AG08395 (cell line): ENCODE measurements around the gene RFX1.
"Not testable (repeated sequence)": the region's sequence is repeated elsewhere in the genome, so short reads cannot be mapped to it uniquely, and the experiment has no call there.

Experiments used
- DNase-seq: peaks from one replicate; pipeline ENCODE4 v3.0.0; 2012; ENCODE audit warnings: mixed read lengths, low spot score

The RFX1 gene

DNA sequence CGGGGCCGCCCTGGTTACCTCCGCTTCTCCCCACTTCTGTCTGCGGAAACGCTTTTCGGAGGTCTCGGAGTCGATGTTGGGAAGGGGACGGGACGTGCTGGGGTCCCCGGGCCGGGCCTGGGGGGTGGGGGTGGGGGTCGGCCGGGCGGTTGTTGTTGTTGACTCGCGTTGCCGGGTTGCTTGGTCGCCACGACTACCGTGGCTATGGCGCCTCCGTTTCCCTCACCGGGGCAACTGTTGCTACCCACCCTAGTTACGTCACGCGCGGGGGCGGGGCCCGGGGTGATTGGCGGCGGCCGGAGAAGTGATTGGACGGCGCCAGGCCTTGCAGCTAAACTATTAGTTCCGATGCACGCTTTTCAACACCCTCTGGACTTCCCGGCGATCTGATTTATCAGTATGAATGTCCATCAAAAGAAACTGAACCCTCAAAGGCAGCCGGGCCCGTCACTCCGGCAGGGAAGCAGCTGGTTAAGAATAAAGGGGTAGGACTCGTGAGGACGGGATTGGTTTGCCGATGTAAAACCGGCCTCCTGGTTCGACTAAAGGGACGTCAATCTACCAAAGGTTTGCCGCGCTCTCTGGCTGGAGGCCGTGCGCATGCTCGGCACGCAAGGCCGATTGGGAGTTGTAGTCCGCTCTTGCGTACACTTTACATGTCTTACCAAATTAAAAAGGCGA, at the start of gene RFX1:
Gene RFX1, minus strand, starts transcription at position 236 of the 681 bp plus-strand sequence. CDS start 12,477 bp downstream, outside the sequence.
- peak; percentile 95 for DNase-seq

GRCh38 chr19:14055396-14055795, 49.3 kb upstream of the RFX1 start:
- DNase-seq, result no peak

DNA sequence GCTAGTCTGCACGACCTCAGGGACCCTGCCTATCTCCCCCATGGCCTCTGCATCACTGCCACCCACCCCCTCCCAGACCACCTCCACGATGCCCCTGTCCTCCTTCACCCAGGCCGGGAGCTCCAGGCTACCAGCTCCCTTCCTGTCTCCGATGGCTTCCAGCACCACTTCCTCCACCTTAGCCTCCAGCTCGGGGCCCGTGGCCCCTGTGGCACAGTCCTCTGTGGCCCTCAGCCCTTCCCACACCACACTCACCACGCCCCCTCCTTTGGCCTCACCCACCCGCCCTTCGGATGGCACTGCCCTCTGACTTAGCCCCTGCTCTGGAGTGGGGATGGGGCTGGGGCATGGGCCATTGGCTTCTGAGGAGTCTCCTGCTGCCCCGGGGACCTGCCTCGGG, 48.6 kb upstream of the RFX1 start:
- no peak for DNase-seq

DNA sequence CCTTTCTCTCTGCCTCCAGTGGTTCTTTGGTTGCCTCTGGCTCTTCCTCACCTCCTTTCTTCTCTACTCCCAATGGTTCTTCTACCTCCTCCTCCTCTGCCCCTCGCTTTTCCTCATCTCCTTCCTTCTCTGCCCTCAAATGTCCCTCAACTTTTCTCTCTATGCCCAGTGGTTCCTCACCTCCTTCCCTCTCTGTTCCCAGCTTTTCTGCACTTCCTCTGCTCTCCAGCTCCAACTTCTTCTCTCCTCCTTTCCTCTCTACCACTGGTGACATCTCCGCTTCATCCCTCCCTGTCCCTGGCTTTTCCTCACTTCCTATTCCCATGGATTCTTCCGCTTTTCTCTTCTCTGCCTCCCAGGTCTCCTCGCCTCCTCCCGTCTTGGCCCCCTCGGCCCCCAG, 48.0 kb upstream of the RFX1 start:
- no peak for DNase-seq

GRCh38 chr19:14053500-14053899, 47.4 kb upstream of the RFX1 start:
- DNase-seq, result no peak

DNA sequence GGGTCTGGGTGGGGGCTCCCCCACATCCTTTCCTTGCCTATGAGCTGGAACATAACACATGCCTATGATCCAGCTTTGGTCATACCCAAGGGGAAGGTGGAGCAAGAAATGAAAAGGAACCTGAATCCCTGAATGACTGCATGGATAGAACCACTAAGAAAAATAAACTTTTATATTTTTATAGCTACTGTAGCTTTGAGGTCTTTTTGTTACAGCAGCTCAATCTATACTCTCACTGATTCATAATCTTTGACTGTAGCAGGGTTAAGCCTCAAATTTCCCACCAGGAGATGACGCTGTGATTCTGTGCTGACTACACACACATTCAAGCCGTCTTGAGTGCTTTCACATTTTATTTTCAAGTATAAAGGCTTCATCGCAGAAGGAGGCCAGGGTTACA, 46.9 kb upstream of the RFX1 start:
- no peak for DNase-seq

GRCh38 chr19:14052470-14052869, 46.4 kb upstream of the RFX1 start:
- no peak for DNase-seq

- DNase-seq, result no peak
Observed at GRCh38 chr19:14051980-14052379, 45.9 kb upstream of the RFX1 start.

DNA sequence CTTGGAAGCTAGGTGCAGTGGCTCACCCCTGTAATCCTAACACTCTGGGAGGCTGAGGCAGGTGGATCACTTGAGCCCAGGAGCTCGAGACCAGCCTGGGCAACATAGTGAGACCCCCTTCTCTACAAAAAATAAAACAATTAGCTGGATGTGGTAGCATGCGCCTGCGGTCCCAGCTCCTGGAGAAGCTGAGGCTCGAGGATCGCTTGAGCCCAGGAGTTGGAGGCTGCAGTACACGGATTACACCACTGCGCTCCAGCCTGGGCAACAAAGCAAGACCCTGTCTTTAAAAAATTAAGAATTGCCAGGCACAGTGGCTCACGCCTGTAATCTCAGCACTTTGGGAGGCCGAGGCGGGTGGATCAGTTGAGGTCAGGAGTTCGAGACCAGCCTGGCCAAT, 44.8 kb upstream of the RFX1 start:
- not testable (repeated sequence) for DNase-seq

GRCh38 chr19:14050512-14050911, 44.4 kb upstream of the RFX1 start:
- no peak for DNase-seq

DNA sequence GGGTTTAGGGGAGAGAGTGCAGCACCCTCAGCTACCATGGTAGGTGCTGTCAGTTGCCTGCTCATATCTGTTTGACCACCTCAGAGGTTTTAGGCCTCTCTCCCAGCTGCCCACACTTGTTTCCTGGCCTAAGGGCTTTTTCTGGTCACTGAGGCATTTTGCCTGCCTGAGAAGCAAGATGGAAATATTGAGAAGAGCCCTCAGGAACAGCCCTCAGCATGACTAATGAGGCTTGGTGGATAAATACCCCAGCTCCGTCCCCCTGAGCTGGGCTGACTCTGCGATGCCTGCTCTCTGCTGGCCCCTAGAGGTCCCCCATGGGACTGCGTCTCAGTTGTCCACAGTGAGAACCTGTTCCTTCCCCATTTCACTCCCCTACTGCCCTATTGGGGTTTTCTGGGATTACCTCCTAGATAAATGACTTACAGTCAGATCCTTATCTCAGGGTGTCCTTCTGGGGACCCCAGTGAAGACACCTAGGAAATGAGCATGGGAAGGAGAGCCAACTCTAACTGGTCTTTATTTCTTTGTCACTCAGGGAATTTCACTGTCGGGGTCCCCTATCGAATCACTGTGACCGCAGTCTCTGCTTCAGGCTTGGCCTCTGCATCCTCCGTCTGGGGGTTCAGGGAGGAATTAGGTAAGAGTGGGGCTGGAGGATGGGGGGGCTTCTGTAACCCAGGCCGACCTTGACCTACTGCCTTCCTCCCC, 42.5 kb upstream of the RFX1 start:
- DNase-seq, result peak; percentile 45

DNA sequence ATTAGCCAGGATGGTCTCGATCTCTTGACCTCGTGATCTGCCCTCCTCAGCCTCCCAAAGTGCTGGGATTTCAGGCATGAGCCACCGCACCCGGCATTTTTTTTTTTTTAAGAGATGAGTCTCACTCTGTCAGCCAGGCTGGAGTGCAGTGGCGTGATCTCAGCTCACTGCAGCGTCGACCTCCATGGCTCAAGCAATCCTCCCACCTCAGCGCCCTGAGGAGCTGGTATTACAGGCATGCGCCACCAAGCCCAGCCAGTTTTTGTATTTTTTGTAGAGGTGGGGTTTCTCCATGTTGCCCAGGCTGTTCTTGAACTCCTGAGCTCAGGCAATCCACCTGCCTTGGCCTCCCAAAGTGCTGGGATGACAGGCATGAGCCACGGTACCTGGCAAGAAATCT, 41.7 kb upstream of the RFX1 start:
- DNase-seq, result not testable (repeated sequence)

- DNase-seq, result peak; percentile 84
Observed at GRCh38 chr19:14042659-14043608, 36.8 kb upstream of the RFX1 start.

GRCh38 chr19:14039181-14039580, 33.1 kb upstream of the RFX1 start:
- DNase-seq, result no peak

GRCh38 chr19:14035706-14036105, 29.6 kb upstream of the RFX1 start:
- no peak for DNase-seq

GRCh38 chr19:14035159-14035558, 29.0 kb upstream of the RFX1 start:
- DNase-seq, result not testable (repeated sequence)

DNA sequence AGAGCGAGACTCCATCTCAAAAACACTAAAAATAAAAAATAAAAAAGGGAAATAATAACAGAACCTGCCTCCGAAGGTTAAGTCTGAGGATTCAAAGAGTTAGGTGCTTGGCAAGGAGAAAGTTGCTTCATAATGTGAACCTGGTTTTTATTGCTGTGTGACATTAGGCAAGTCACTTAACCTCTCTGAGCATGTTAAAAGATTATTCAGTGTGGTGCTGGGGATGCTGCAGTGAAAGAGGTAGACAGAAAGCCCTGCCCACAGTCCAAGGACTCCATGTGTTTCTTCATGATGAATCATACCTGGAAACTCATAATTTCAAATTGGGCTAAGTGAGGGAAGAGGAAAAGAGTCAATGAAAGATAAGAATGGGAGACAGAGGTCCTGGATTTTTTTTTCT, 27.8 kb upstream of the RFX1 start:
- no peak for DNase-seq

DNA sequence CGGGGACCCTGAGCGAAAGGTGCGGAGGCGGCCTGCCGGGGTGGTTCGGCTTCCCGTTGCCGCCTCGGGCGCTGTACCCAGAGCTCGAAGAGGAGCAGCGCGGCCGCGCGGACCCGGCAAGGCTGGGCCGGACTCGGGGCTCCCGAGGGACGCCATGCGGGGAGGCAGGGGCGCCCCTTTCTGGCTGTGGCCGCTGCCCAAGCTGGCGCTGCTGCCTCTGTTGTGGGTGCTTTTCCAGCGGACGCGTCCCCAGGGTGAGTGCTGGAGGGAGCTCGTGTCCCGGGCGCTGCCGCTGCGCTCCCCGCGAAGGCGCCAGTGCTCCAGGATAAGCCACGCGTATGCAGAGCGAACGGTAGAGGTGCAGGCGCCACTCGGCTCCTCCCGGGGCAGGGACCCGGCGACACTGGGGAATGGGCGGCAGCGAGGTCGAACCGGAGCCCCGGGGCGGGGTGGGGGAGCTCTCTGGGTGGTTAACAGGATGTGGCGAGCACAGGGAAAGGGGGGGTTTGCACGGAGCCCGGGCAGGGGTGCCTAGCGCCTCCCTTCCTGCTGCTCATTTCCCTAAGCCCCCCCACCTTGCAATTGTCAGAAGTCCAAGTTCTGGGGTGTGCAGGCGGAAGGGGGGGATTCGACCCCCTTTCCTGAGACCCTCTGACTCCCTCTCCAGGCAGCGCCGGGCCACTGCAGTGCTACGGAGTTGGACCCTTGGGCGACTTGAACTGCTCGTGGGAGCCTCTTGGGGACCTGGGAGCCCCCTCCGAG, 25.8 kb upstream of the RFX1 start, which contains the start of gene IL27RA:
Gene IL27RA, plus strand, starts transcription at position 44 of the 762 bp plus-strand sequence. Its CDS starts 111 bp downstream, at position 155.
- DNase-seq, result peak; percentile 44

GRCh38 chr19:14030997-14031718, 25.0 kb upstream of the RFX1 start:
- DNase-seq, result no peak

DNA sequence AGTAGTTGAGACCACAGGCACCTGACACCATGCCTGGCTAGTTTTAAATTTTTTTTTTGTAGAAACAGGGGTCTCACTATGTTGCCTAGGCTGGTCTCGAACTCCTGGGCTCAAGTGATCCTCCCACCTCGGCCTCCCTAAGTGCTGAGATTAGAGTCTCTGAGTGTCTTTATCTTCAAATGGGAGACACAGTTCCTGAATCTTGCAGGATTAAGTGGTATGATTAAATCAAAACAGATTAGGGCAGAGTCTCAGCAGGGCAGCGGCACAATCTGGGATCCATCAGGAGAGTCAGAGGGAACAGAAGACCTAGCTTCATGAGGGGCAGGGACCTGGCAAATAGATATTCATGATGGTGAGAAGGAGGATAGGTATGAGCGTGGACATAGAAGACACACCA, 22.8 kb upstream of the RFX1 start:
- no peak for DNase-seq

DNA sequence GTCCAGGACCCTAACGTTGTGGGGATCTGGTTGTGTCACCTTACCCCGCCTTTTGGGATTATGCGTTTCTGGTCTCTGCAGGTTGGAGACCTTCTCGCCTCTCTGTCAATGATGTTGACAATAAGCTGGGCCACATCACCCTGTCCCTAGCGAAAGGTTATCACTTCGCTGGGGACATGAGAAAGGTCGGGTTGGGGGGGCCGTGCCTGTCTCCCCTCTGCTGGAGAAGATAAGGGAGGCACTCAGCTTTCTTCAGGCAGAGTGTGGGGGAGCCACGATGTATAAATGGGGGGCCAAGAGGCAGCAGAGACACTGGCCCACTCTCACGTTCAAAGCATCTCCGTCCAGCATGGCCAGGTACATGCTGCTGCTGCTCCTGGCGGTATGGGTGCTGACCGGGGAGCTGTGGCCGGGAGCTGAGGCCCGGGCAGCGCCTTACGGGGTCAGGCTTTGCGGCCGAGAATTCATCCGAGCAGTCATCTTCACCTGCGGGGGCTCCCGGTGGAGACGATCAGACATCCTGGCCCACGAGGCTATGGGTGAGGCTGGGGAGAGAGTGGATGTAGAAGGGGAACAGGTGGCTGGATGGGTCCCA, 21.8 kb upstream of the RFX1 start, which contains the start of gene RLN3:
Gene RLN3, plus strand, starts transcription at position 293 of the 595 bp plus-strand sequence. Its CDS starts 57 bp downstream, at position 350.
- DNase-seq, result no peak
